ENCODE measurements around the gene SORCS2.

Gene SORCS2

DNA sequence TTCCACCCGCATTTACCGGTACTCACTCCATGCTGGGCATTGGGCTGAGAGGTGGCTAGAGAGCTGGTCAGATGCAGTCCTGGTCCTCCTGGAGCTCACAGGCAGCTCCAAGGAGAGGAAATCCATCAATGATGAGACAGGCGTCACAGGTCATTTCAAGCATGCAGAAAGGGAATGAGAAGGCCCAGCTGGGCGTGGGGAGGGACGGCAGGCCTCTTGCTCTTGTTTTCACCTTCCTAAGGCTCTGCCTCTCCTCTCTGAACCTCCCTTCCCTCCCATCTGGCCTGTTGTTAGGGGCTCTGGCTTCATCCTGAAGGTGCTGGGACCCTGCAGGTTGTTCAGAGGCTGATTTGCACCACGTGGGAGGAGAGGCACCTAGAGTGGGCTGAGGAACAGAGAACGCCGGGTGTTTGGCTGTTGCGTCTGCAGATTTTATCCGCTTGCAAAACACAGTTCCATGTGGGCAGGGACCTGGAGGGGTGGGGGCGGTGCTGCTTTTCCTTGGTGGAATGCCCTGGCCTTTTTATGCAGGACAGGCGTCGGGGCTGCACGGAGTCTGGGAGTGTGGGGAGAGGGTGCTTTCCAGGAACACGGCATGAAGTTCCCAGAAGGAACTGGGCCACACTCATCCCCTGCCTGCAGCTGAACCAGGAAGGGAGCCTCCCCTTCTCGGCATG lies 323.9 kb downstream of the SORCS2 start:
- Histone ChIP-seq H2AK5ac (ENCODE audit: low read length) (no peak overlapping the region), H2BK5ac (ENCODE audit: low read depth, low read length, poor library complexity) (no peak overlapping the region), H3K79me1 (ENCODE audit: low read length) (no peaks in the 10 kb centered on the region), H3K4ac (ENCODE audit: low read depth, low read length) (no peak overlapping the region), H3K27me3 (ENCODE audit: insufficient read depth, low read length) (no peaks in the 10 kb centered on the region), H4K91ac (ENCODE audit: low read depth, low read length) (no peak overlapping the region), H4K8ac (ENCODE audit: low read depth, low read length) (no peak overlapping the region), H3K36me3 (ENCODE audit: control insufficient read depth in 1 of 2, insufficient read depth in 2 of 2, low read length in 2 of 2) (no peaks in the 10 kb centered on the region), H2BK120ac (ENCODE audit: insufficient read depth, low read length, poor library complexity) (no peak overlapping the region), H3K27ac (ENCODE audit: low read depth, low read length) (no peak overlapping the region), H3K4me2 (ENCODE audit: low read length) (no peak overlapping the region), H3K4me3 (ENCODE audit: low read depth, low read length) (no peak overlapping the region), H3K4me1 (ENCODE audit: control insufficient read depth in 1 of 2, insufficient read depth in 2 of 2, low read length in 2 of 2) (peaks cover 8% of the 10 kb centered on the region in 2 experiments), H3K14ac (ENCODE audit: low read length) (no peak overlapping the region), H3K23ac (ENCODE audit: low read length) (no peak overlapping the region), H3K79me2 (ENCODE audit: control insufficient read depth, insufficient read depth, low read length, poor library complexity) (no peaks in the 10 kb centered on the region), H3K9me3 (ENCODE audit: insufficient read depth, low read depth, low read length) (no peaks in the 10 kb centered on the region), H4K12ac (ENCODE audit: low read depth, low read length) (no peak overlapping the region), H2BK12ac (ENCODE audit: low read length) (no peak overlapping the region), H3K9ac (ENCODE audit: low read length) (no peak overlapping the region), H2AFZ (ENCODE audit: insufficient read depth, low read length, poor library complexity) (no peak overlapping the region), H3K18ac (ENCODE audit: low read length) (no peak overlapping the region)
- WGBS (ENCODE audit: extremely low coverage, insufficient coverage, insufficient read length), result no CpG with 5 or more reads among the region's 16 CpGs
- DNase-seq, result no peak

DNA sequence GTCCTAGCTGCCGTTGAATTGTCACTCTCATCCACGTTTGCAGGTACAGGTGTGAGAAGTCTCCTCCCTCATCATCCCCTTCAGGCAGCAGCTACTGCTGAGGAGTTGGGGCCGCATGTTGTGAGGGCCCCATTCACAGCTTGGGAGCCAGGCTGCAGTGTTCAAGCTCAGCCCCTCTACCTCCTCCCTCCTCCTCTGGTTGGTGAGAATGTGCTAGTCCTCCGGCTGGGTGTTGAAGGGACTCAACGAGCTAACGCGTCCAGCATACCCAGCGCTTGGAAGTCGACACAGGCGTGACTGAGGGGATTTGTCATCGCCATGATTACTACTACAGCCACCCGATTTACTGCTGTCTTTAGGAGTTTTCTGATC lies 324.4 kb downstream of the SORCS2 start:
- Histone ChIP-seq H2AK5ac (ENCODE audit: low read length) (no peak overlapping the region), H4K91ac (ENCODE audit: low read depth, low read length) (no peak overlapping the region), H3K14ac (ENCODE audit: low read length) (no peak overlapping the region), H3K4ac (ENCODE audit: low read depth, low read length) (no peak overlapping the region), H3K4me2 (ENCODE audit: low read length) (no peak overlapping the region), H3K23ac (ENCODE audit: low read length) (no peak overlapping the region), H4K8ac (ENCODE audit: low read depth, low read length) (no peak overlapping the region), H3K36me3 (ENCODE audit: control insufficient read depth in 1 of 2, insufficient read depth in 2 of 2, low read length in 2 of 2) (no peaks in the 10 kb centered on the region), H2BK120ac (ENCODE audit: insufficient read depth, low read length, poor library complexity) (no peak overlapping the region), H3K27me3 (ENCODE audit: insufficient read depth, low read length) (no peaks in the 10 kb centered on the region), H3K4me1 (ENCODE audit: control insufficient read depth in 1 of 2, insufficient read depth in 2 of 2, low read length in 2 of 2) (peaks cover 7 to 8% of the 10 kb centered on the region in 2 experiments), H3K18ac (ENCODE audit: low read length) (no peak overlapping the region), H2AFZ (ENCODE audit: insufficient read depth, low read length, poor library complexity) (no peak overlapping the region), H2BK5ac (ENCODE audit: low read depth, low read length, poor library complexity) (no peak overlapping the region), H3K9me3 (ENCODE audit: insufficient read depth, low read depth, low read length) (no peaks in the 10 kb centered on the region), H3K4me3 (ENCODE audit: low read depth, low read length) (no peak overlapping the region), H2BK12ac (ENCODE audit: low read length) (no peak overlapping the region), H4K12ac (ENCODE audit: low read depth, low read length) (no peak overlapping the region), H3K79me2 (ENCODE audit: control insufficient read depth, insufficient read depth, low read length, poor library complexity) (no peaks in the 10 kb centered on the region), H3K27ac (ENCODE audit: low read depth, low read length) (no peak overlapping the region), H3K9ac (ENCODE audit: low read length) (no peak overlapping the region), H3K79me1 (ENCODE audit: low read length) (no peaks in the 10 kb centered on the region)
- WGBS (ENCODE audit: extremely low coverage, insufficient coverage, insufficient read length), result no CpG with 5 or more reads among the region's 12 CpGs
- no peak for DNase-seq

DNA sequence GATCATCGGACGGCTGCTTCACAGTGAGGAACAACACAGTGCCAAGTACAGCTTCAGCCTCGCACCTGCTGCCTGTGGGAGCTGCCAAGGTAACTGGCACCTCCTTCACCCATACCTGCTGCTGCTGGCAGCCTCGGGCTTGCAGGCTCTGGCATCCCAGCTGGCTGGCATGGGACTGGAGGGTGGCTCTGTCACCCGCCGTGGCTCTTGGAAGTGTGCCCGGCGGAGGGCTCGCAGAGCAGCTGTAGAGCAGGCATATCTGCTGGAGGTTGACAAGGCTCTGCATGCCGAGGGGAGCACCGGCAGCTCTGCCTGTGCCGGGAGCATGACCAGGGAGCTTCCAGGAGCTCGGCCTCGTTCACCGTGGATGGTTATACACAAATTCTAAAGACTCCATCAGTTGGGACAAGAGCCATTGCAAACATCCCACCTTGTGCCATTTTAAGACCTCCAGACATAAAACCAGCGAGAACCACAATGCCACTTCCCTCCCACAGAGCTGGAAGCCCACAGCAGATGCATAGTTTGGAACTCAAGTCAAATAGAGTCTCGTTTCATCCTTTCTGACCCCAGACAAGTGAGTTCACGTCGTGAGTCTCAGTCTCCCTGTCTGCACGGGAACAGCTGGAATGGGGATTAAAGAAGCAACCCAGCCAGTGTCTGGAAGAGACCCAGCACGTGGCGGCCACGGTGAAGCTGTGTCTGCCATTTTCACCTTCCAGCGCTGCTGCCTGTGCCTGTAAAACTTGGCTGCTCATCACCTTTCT lies 326.7 kb downstream of the SORCS2 start:
- Histone ChIP-seq H2AFZ (ENCODE audit: insufficient read depth, low read length, poor library complexity) (no peak overlapping the region), H3K4ac (ENCODE audit: low read depth, low read length) (no peak overlapping the region), H2BK120ac (ENCODE audit: insufficient read depth, low read length, poor library complexity) (no peak overlapping the region), H3K79me2 (ENCODE audit: control insufficient read depth, insufficient read depth, low read length, poor library complexity) (no peaks in the 10 kb centered on the region), H3K23ac (ENCODE audit: low read length) (no peak overlapping the region), H3K27ac (ENCODE audit: low read depth, low read length) (no peak overlapping the region), H2AK5ac (ENCODE audit: low read length) (no peak overlapping the region), H3K4me1 (ENCODE audit: control insufficient read depth in 1 of 2, insufficient read depth in 2 of 2, low read length in 2 of 2) (peaks cover 3 to 6% of the 10 kb centered on the region in 2 experiments), H4K8ac (ENCODE audit: low read depth, low read length) (no peak overlapping the region), H3K9me3 (ENCODE audit: insufficient read depth, low read depth, low read length) (no peaks in the 10 kb centered on the region), H3K14ac (ENCODE audit: low read length) (no peak overlapping the region), H3K4me3 (ENCODE audit: low read depth, low read length) (no peak overlapping the region), H2BK5ac (ENCODE audit: low read depth, low read length, poor library complexity) (no peak overlapping the region), H3K18ac (ENCODE audit: low read length) (no peak overlapping the region), H3K79me1 (ENCODE audit: low read length) (no peaks in the 10 kb centered on the region), H3K36me3 (ENCODE audit: control insufficient read depth in 1 of 2, insufficient read depth in 2 of 2, low read length in 2 of 2) (no peaks in the 10 kb centered on the region), H2BK12ac (ENCODE audit: low read length) (no peak overlapping the region), H3K9ac (ENCODE audit: low read length) (no peak overlapping the region), H4K91ac (ENCODE audit: low read depth, low read length) (no peak overlapping the region), H3K4me2 (ENCODE audit: low read length) (no peak overlapping the region), H3K27me3 (ENCODE audit: insufficient read depth, low read length) (no peaks in the 10 kb centered on the region), H4K12ac (ENCODE audit: low read depth, low read length) (no peak overlapping the region)
- no peak for DNase-seq
- no CpG with 5 or more reads among the region's 24 CpGs for WGBS (ENCODE audit: extremely low coverage, insufficient coverage, insufficient read length)

DNA sequence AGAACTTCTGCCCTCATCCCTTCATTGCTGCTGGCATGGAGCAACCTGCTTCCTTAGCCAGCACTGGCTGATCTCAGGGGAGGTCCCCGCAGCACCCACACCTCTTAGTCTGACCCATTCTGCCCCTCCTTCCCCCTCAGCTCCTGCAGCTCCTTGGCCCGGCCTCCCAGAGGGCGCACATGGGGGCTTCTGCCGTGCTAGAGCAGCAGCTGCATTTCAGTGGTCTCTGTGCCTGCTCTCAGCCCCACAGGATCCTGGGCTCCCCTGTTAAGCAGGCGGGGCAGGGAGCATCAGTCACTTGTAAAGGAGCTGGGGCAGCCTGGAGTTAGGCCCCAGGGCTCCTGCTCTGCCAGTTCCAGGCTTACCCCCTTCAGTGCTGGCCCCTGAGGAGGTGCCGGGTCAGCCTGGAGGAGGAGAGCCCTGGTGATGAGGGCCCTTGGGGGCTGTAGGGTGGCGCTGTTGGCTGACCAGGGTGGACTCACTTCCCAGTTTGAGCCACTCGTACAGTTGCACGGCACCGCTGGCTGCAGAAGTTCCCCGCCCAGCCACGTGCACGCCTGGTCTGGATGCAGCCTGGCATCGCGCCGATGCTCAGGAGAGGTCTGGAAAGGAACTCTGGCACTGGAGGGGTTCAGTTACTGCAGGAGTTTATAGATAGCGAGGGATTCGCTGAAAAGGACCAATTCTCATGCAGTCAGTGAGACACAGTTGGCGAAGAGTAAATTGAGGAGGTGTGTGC lies 327.5 kb downstream of the SORCS2 start:
- no peak for DNase-seq
- Histone ChIP-seq H4K12ac (ENCODE audit: low read depth, low read length) (no peak overlapping the region), H3K27ac (ENCODE audit: low read depth, low read length) (no peak overlapping the region), H3K14ac (ENCODE audit: low read length) (no peak overlapping the region), H2AFZ (ENCODE audit: insufficient read depth, low read length, poor library complexity) (no peak overlapping the region), H2AK5ac (ENCODE audit: low read length) (no peak overlapping the region), H3K18ac (ENCODE audit: low read length) (no peak overlapping the region), H3K79me2 (ENCODE audit: control insufficient read depth, insufficient read depth, low read length, poor library complexity) (no peaks in the 10 kb centered on the region), H3K79me1 (ENCODE audit: low read length) (no peaks in the 10 kb centered on the region), H3K4me1 (ENCODE audit: control insufficient read depth in 1 of 2, insufficient read depth in 2 of 2, low read length in 2 of 2) (peaks cover 3 to 4% of the 10 kb centered on the region in 2 experiments), H3K36me3 (ENCODE audit: control insufficient read depth in 1 of 2, insufficient read depth in 2 of 2, low read length in 2 of 2) (no peaks in the 10 kb centered on the region), H2BK5ac (ENCODE audit: low read depth, low read length, poor library complexity) (no peak overlapping the region), H3K4me3 (ENCODE audit: low read depth, low read length) (no peak overlapping the region), H2BK120ac (ENCODE audit: insufficient read depth, low read length, poor library complexity) (no peak overlapping the region), H3K23ac (ENCODE audit: low read length) (no peak overlapping the region), H3K9ac (ENCODE audit: low read length) (no peak overlapping the region), H3K4ac (ENCODE audit: low read depth, low read length) (no peak overlapping the region), H4K8ac (ENCODE audit: low read depth, low read length) (no peak overlapping the region), H3K4me2 (ENCODE audit: low read length) (no peak overlapping the region), H3K27me3 (ENCODE audit: insufficient read depth, low read length) (no peaks in the 10 kb centered on the region), H2BK12ac (ENCODE audit: low read length) (no peak overlapping the region), H3K9me3 (ENCODE audit: insufficient read depth, low read depth, low read length) (no peaks in the 10 kb centered on the region), H4K91ac (ENCODE audit: low read depth, low read length) (no peak overlapping the region)
- no CpG with 5 or more reads among the region's 19 CpGs for WGBS (ENCODE audit: extremely low coverage, insufficient coverage, insufficient read length)

Measured in trophoblast cell (in vitro differentiated cells and primary cell).